Measurements from ENCODE around the gene CHRNG. TPM values are rescaled to one million over a fixed set of nuclear protein-coding genes. Genes with fewer than 3 reads are reported as not detected.

CHRNG gene, protein sequence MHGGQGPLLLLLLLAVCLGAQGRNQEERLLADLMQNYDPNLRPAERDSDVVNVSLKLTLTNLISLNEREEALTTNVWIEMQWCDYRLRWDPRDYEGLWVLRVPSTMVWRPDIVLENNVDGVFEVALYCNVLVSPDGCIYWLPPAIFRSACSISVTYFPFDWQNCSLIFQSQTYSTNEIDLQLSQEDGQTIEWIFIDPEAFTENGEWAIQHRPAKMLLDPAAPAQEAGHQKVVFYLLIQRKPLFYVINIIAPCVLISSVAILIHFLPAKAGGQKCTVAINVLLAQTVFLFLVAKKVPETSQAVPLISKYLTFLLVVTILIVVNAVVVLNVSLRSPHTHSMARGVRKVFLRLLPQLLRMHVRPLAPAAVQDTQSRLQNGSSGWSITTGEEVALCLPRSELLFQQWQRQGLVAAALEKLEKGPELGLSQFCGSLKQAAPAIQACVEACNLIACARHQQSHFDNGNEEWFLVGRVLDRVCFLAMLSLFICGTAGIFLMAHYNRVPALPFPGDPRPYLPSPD
- total RNA-seq (not detected in 2 replicates), polyA plus RNA-seq (not detected in 2 replicates), polyA minus RNA-seq (ENCODE audit: low replicate concordance) (not detected in 2 replicates)
- polyA plus RNA-seq (2012): not detected in 2 replicates

- H3K27me3 ChIP-seq (ENCODE audit: control insufficient read depth, insufficient read depth, low read length): peaks cover 6% of the 10 kb centered on the region
- H3K79me2 ChIP-seq (ENCODE audit: control insufficient read depth, insufficient read depth, low read length): no peaks in the 10 kb centered on the region
- TF ChIP-seq, protein P1, sequence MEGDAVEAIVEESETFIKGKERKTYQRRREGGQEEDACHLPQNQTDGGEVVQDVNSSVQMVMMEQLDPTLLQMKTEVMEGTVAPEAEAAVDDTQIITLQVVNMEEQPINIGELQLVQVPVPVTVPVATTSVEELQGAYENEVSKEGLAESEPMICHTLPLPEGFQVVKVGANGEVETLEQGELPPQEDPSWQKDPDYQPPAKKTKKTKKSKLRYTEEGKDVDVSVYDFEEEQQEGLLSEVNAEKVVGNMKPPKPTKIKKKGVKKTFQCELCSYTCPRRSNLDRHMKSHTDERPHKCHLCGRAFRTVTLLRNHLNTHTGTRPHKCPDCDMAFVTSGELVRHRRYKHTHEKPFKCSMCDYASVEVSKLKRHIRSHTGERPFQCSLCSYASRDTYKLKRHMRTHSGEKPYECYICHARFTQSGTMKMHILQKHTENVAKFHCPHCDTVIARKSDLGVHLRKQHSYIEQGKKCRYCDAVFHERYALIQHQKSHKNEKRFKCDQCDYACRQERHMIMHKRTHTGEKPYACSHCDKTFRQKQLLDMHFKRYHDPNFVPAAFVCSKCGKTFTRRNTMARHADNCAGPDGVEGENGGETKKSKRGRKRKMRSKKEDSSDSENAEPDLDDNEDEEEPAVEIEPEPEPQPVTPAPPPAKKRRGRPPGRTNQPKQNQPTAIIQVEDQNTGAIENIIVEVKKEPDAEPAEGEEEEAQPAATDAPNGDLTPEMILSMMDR (conservative IDR thresholded peaks at IDR 0.05 in 1 of 2, IDR thresholded peaks at IDR 0.05 in 1 of 2; ENCODE audit: low read depth in 1 of 2, low read length in 2 of 2): no peak
- no peak for TF ChIP-seq EZH2 (IDR thresholded peaks at IDR 0.05; ENCODE audit: low read length, missing control alignments)
- no peak within 1 kb of the TSS for H3K27ac ChIP-seq (ENCODE audit: insufficient read depth, low read length)
- H3K4me1 ChIP-seq (ENCODE audit: control insufficient read depth, extremely low read depth, insufficient read depth, low read length): no peaks in the 10 kb centered on the region
- H3K4me3 ChIP-seq (replicated peaks in 1 of 4; ENCODE audit: control extremely low read depth in 1 of 4, insufficient read depth in 1 of 4, low read depth in 3 of 4, low read length in 4 of 4): no peak within 1 kb of the TSS
- H3K4me2 ChIP-seq (ENCODE audit: extremely low read depth, insufficient read depth, low read length): no peak within 1 kb of the TSS
- H3K9me3 ChIP-seq (ENCODE audit: control insufficient read depth, insufficient read depth, low read depth, low read length): no peaks in the 10 kb centered on the region
- DNase-seq (ENCODE audit: low read depth in 2 of 2): no peak
- no peaks in the 10 kb centered on the region for H3K36me3 ChIP-seq (ENCODE audit: control insufficient read depth, insufficient read depth, low read length)
- no peaks in the 10 kb centered on the region for H4K20me1 ChIP-seq (ENCODE audit: control insufficient read depth, extremely low read depth, insufficient read depth, low read length)
- H2AFZ ChIP-seq (ENCODE audit: low read length): no peak within 1 kb of the TSS
- H3K9ac ChIP-seq (ENCODE audit: insufficient read depth, low read length): no peak within 1 kb of the TSS
These were observed at the start of gene CHRNG for GRCh38 chr2:232539298-232540231. Gene CHRNG, plus strand, starts transcription at chr2:232539692. Its CDS starts 56 bp downstream, at chr2:232539748.

DNA sequence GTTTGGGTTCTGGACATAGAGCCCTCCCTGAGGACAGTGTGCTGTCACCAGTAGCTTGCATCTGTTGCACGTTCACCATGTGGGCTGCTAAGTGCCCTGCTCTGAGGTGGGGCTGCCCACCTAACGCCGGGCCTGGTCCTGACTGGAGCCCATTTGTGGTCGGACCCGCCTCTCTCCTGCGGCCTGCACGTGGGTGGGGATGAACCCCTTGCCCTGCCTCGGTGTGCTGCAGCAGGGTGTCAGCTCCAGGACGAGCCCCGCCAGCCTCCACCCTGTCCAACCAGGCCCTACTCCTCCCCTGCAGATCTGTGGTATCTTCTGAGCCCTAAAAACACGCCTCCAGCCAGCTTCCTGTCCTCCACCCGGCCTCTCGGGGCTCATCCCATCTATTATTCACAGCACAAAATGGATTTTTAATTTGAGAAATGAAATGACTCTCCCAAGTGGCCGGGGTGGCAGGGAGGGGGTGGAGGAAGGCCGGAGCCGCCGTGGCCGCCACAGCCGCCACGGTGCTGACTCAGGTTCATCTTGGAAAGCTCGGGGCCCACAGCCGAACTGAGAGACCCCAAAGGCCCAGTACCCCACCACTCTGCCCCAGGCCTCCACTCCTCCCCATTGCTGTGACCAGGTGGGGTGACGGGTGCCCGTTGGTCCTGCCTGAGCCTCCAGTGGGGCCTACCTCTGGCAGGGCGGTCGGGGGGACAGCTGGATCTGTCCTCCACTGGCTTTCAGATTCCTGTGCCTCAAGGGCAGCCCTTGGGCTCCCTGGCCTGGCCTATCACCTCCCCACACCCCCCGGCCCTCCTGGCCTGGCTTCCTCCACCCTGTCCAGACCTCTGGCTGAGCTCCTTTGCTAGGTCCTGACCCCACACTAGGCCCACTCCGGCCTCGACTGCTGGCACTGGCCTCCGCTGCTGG, 49.0 kb upstream of the CHRNG start:
- Histone ChIP-seq H3K4me3 (replicated peaks in 1 of 4; ENCODE audit: control extremely low read depth in 1 of 4, insufficient read depth in 1 of 4, low read depth in 3 of 4, low read length in 4 of 4) (no peak overlapping the region), H4K20me1 (ENCODE audit: control insufficient read depth, extremely low read depth, insufficient read depth, low read length) (no peaks in the 10 kb centered on the region), H3K79me2 (ENCODE audit: control insufficient read depth, insufficient read depth, low read length) (no peaks in the 10 kb centered on the region), H2AFZ (ENCODE audit: low read length) (no peak overlapping the region), H3K36me3 (ENCODE audit: control insufficient read depth, insufficient read depth, low read length) (no peaks in the 10 kb centered on the region), H3K9ac (ENCODE audit: insufficient read depth, low read length) (no peak overlapping the region), H3K4me1 (ENCODE audit: control insufficient read depth, extremely low read depth, insufficient read depth, low read length) (no peaks in the 10 kb centered on the region), H3K4me2 (ENCODE audit: extremely low read depth, insufficient read depth, low read length) (no peak overlapping the region), H3K27ac (ENCODE audit: insufficient read depth, low read length) (no peak overlapping the region), H3K9me3 (ENCODE audit: control insufficient read depth, insufficient read depth, low read depth, low read length) (no peaks in the 10 kb centered on the region), H3K27me3 (ENCODE audit: control insufficient read depth, insufficient read depth, low read length) (peaks cover 14% of the 10 kb centered on the region)
- no peak for DNase-seq (ENCODE audit: low read depth in 2 of 2)
- TF ChIP-seq EZH2 (IDR thresholded peaks at IDR 0.05; ENCODE audit: low read length, missing control alignments): no peak
- TF ChIP-seq, protein P1 (conservative IDR thresholded peaks at IDR 0.05 in 1 of 2, IDR thresholded peaks at IDR 0.05 in 1 of 2; ENCODE audit: low read depth in 1 of 2, low read length in 2 of 2): no peak
